K562 (cell line): Measurements from ENCODE around the gene ARMC12. TPM values are rescaled to one million over a fixed set of nuclear protein-coding genes. Genes with fewer than 3 reads are reported as not detected.
A peak's percentile ranks its signal among the peaks of the same experiment; 100 is the strongest.

Source experiments
- HMG20A ChIP-seq: fragments of 450-650 bp; formaldehyde crosslinking; conservative IDR thresholded peaks from 2 replicates; pipeline ENCODE4 v1.4.0; 2020; ENCODE audit warnings: mild to moderate bottlenecking, mixed read lengths
- KDM2B ChIP-seq: fragments of 250-450 bp; sonication (Bioruptor Pico); IDR thresholded peaks from 2 replicates; pipeline ENCODE4 v1.8.0; 2021; ENCODE audit warnings: mild to moderate bottlenecking, moderate library complexity
- MEIS2 ChIP-seq: fragments of 450-650 bp; IDR thresholded peaks from 2 replicates; pipeline ENCODE4 v1.6.1; 2014; ENCODE audit warnings: mild to moderate bottlenecking; ENCODE audit not compliant: partially characterized antibody
- NFYB ChIP-seq: IDR thresholded peaks from 2 replicates; pipeline ENCODE4 v1.6.1; 2011; ENCODE audit warnings: mild to moderate bottlenecking, moderate library complexity; ENCODE audit not compliant: insufficient read length; ENCODE audit errors: extremely low read depth
- STAG1 ChIP-seq: sonication (generic); formaldehyde crosslinking; IDR thresholded peaks from 2 replicates; pipeline ENCODE4 v1.5.0; 2020; ENCODE audit warnings: missing genetic modification reagents, borderline replicate concordance
- TOE1 ChIP-seq, 2 experiments: fragments of 450-650 bp in 1 of 2; sonication (generic) in 1 of 2; formaldehyde crosslinking in 1 of 2; IDR thresholded peaks; 2 replicates each; pipeline versions ENCODE4 v1.7.1 to v1.8.0; 2016 to 2022; ENCODE audit warnings: borderline replicate concordance in 2 of 2, mild to moderate bottlenecking in 2 of 2, antibody characterized with exemption in 1 of 2, inconsistent platforms in 1 of 2, low read depth in 1 of 2, missing genetic modification reagents in 1 of 2, moderate library complexity in 1 of 2
- ZFP30 ChIP-seq: fragments of 250-450 bp; sonication (Bioruptor Pico); IDR thresholded peaks from 2 replicates; pipeline ENCODE4 v1.8.0; 2022; ENCODE audit warnings: moderate library complexity, mild to moderate bottlenecking, inconsistent platforms, borderline replicate concordance
- ZNF224 ChIP-seq: sonication (generic); formaldehyde crosslinking; IDR thresholded peaks from 2 replicates; pipeline ENCODE4 v1.8.0; 2022; ENCODE audit warnings: mild to moderate bottlenecking, missing genetic modification reagents
- ZSCAN32 ChIP-seq: fragments of 450-650 bp; formaldehyde crosslinking; IDR thresholded peaks from 2 replicates; pipeline ENCODE4 v1.4.0; 2020; ENCODE audit warnings: mild to moderate bottlenecking, moderate library complexity
- polyA plus RNA-seq, 8 experiments: library from polyadenylated mRNA; depleted of rRNA in 4 of 8; stranded (reverse) in 5 of 8; unstranded in 3 of 8; fragments of >200 nt; fragmentation: Nextera tagmentation in 2 of 8; fragmentation: Illumina TruSeq in 1 of 8; extraction: Ambion mirVana in 2 of 8; extraction: Trizol in 1 of 8; gene quantifications; 2 replicates each; pipeline versions ENCODE4 v1.2.1 to v1.2.3, GENCODE V29; 2011 to 2014; ENCODE audit warnings: inconsistent platforms in 1 of 8, missing spikeins in 1 of 8
- total RNA-seq, 7 experiments: library from RNA; depleted of rRNA in 6 of 7; stranded (reverse); fragments of >200 nt in 6 of 7; fragmentation: Illumina TruSeq in 2 of 7; extraction: Trizol in 2 of 7; gene quantifications; 2 replicates each; pipeline versions ENCODE4 v1.2.1 to v1.2.3, GENCODE V29; 2011 to 2021; ENCODE audit warnings: low replicate concordance in 1 of 7
- TF ChIP-seq, protein P1 (sequence below): fragments of 450-650 bp; IDR thresholded peaks from 2 replicates; pipeline ENCODE4 v1.6.1; 2018; ENCODE audit warnings: mild to moderate bottlenecking, low read depth; ENCODE audit not compliant: partially characterized antibody
- TF ChIP-seq, protein P2 (sequence below): fragments of 450-650 bp; IDR thresholded peaks from 2 replicates; pipeline ENCODE4 v1.6.1; 2016; ENCODE audit warnings: low read depth

ARMC12 gene
- total and polyA plus RNA-seq, 9 of the 15 experiments (the other 6 are each of a cell fraction or from before 2014, with no cell fraction given), result 0.09 to 0.58 (median 0.31) TPM; not detected in 3

DNA sequence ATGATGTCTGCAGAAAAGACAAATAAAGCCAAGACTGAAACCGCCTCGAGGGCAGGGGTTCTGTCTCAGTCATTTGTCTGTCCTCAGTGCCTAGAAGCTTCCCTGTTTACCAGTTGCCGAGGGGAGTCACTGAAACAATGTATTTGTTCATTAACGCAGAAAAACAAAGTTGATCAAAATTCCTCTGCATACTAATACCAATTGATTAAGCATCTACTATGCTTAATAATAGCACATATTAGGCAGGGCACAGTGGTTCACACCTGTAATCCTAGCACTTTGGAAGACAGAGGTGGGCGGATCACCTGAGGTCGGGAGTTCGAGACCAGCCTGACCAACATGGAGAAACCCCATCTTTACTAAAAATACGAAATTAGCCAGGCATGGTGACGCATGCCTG, 46.3 kb upstream of the ARMC12 start (continued):
- TF ChIP-seq KDM2B (CRISPR knock-in tag) (no peak), ZFP30 (CRISPR knock-in tag) (no peak), TOE1 (IDR thresholded peaks at IDR 0.05; ENCODE audit: borderline replicate concordance) (no peak), TOE1 (CRISPR knock-in tag; IDR thresholded peaks at IDR 0.05; ENCODE audit: borderline replicate concordance, low read depth) (no peak), ZSCAN32 (CRISPR knock-in tag) (no peak), NFYB (no peak), HMG20A (CRISPR knock-in tag) (no peak), MEIS2 (no peak), ZNF224 (CRISPR knock-in tag) (peak; percentile 90), STAG1 (CRISPR knock-in tag) (no peak)
- TF ChIP-seq, protein P1, sequence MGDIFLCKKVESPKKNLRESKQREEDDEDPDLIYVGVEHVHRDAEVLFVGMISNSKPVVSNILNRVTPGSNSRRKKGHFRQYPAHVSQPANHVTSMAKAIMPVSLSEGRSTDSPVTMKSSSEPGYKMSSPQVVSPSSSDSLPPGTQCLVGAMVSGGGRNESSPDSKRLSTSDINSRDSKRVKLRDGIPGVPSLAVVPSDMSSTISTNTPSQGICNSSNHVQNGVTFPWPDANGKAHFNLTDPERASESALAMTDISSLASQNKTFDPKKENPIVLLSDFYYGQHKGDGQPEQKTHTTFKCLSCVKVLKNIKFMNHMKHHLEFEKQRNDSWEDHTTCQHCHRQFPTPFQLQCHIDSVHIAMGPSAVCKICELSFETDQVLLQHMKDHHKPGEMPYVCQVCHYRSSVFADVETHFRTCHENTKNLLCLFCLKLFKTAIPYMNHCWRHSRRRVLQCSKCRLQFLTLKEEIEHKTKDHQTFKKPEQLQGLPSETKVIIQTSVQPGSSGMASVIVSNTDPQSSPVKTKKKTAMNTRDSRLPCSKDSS, result no peak
- TF ChIP-seq, protein P2, sequence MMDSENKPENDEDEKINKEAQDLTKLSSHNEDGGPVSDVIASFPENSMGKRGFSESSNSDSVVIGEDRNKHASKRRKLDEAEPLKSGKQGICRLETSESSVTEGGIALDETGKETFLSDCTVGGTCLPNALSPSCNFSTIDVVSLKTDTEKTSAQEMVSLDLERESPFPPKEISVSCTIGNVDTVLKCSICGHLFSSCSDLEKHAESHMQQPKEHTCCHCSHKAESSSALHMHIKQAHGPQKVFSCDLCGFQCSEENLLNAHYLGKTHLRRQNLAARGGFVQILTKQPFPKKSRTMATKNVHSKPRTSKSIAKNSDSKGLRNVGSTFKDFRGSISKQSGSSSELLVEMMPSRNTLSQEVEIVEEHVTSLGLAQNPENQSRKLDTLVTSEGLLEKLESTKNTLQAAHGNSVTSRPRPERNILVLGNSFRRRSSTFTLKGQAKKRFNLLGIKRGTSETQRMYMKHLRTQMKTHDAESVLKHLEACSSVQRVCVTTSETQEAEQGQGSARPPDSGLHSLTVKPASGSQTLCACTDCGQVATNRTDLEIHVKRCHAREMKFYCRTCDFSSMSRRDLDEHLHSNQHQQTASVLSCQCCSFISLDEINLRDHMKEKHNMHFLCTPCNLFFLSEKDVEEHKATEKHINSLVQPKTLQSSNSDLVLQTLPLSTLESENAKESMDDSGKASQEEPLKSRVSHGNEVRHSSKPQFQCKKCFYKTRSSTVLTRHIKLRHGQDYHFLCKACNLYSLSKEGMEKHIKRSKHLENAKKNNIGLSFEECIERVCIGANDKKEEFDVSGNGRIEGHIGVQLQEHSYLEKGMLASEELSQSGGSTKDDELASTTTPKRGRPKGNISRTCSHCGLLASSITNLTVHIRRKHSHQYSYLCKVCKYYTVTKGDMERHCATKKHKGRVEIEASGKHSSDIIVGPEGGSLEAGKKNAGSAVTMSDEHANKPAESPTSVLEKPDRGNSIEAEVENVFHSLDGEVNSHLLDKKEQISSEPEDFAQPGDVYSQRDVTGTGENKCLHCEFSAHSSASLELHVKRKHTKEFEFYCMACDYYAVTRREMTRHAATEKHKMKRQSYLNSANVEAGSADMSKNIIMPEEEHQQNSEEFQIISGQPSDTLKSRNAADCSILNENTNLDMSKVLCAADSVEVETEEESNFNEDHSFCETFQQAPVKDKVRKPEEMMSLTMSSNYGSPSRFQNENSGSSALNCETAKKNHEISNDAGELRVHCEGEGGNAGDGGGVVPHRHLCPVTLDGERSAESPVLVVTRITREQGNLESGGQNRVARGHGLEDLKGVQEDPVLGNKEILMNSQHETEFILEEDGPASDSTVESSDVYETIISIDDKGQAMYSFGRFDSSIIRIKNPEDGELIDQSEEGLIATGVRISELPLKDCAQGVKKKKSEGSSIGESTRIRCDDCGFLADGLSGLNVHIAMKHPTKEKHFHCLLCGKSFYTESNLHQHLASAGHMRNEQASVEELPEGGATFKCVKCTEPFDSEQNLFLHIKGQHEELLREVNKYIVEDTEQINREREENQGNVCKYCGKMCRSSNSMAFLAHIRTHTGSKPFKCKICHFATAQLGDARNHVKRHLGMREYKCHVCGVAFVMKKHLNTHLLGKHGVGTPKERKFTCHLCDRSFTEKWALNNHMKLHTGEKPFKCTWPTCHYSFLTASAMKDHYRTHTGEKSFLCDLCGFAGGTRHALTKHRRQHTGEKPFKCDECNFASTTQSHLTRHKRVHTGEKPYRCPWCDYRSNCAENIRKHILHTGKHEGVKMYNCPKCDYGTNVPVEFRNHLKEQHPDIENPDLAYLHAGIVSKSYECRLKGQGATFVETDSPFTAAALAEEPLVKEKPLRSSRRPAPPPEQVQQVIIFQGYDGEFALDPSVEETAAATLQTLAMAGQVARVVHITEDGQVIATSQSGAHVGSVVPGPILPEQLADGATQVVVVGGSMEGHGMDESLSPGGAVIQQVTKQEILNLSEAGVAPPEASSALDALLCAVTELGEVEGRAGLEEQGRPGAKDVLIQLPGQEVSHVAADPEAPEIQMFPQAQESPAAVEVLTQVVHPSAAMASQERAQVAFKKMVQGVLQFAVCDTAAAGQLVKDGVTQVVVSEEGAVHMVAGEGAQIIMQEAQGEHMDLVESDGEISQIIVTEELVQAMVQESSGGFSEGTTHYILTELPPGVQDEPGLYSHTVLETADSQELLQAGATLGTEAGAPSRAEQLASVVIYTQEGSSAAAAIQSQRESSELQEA, result no peak
